GM13976 (cell line): Measurements from ENCODE around the gene RPL4.

Experiments
- DNase-seq: peaks from one replicate; pipeline ENCODE4 v3.0.0; 2012; ENCODE audit warnings: low spot score
- in situ Hi-C: fragments of 300-500 bp; cut with MboI; formaldehyde crosslinking; loops from one replicate; pipeline ENCODE4 v1.12.0; 2022; ENCODE audit warnings: low sequenced_read_pairs, mixed read lengths, inconsistent platforms; ENCODE audit not compliant: unreplicated experiment
- TF ChIP-seq, protein P1 (sequence below): IDR thresholded peaks from 2 replicates; pipeline ENCODE4 v1.5.1; 2012; ENCODE audit warnings: borderline replicate concordance, mild to moderate bottlenecking; ENCODE audit not compliant: insufficient read depth; ENCODE audit errors: extremely low read depth, missing control alignments, control extremely low read depth

The RPL4 gene

DNA sequence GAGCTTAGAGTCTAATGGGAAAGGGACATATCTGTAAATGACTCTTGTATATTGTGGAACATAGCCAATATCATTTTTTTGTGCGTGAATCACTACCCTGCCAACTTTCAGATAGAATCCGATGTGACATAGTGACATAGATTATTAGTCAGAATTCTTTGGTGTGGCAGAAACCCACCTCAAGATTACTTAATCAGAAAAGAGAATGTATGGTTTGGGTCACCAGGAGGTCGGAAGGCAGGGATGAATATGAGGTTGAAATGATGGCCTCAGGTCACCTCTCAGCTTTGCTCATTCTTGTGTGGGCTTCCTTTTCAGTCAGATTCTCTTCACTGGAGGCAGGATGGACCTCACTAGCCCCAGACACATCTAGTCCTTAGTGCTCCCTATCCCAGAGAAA is 48.4 kb downstream of the RPL4 start:
- no peak for DNase-seq
- in situ Hi-C loops: no loop called here
- TF ChIP-seq, protein P1, sequence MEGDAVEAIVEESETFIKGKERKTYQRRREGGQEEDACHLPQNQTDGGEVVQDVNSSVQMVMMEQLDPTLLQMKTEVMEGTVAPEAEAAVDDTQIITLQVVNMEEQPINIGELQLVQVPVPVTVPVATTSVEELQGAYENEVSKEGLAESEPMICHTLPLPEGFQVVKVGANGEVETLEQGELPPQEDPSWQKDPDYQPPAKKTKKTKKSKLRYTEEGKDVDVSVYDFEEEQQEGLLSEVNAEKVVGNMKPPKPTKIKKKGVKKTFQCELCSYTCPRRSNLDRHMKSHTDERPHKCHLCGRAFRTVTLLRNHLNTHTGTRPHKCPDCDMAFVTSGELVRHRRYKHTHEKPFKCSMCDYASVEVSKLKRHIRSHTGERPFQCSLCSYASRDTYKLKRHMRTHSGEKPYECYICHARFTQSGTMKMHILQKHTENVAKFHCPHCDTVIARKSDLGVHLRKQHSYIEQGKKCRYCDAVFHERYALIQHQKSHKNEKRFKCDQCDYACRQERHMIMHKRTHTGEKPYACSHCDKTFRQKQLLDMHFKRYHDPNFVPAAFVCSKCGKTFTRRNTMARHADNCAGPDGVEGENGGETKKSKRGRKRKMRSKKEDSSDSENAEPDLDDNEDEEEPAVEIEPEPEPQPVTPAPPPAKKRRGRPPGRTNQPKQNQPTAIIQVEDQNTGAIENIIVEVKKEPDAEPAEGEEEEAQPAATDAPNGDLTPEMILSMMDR: no peak

DNA sequence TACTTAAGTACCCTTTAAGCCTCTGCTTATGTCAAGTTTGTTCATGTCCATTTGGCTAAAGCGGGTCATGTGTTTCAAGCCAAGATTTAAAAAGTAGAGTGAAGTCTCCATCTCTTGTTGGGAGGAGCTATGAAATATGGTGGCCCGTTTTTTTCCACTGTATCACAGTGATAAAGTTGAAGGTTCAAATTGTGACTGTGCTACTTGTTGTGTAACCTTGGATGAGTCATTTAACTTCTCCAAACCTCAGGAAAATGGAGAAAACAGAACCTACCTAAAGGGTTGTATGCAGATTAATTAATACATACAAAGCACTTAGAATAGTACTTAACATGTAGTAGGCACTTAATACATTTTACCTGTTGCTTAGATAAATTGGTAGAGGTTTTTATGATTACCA is 50.5 kb downstream of the RPL4 start:
- TF ChIP-seq, protein P1: no peak
- DNase-seq: no peak
- in situ Hi-C loops: no loop called here

DNA sequence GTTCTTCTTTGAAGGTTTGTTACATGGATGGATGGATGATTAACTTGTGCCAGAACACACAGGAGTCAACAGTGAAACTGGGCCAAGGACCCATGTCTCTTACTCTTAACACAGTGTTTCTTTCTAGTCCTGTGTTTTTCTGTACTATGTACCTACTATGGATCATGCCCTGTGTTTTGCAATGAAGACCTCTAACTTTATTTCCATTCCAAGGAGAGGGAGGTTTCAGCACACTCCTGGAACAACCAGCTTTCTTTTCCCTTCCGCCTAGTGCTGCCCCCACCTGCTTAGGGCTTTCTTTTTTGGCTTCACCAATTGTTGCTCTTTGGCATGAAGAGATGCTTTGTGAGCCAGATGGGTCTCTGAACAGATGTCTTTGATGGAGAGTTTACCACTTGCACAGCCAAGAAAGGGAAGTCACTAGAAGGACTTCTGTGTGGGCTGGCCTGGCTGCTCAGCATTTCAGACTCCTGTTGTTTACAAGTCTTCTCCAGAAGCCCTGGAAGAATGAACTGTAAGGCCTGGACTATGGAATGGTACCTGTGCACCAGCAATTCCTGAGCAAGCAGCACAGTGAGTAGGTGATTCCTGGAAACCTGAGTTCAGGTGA is 51.6 kb downstream of the RPL4 start:
- TF ChIP-seq, protein P1: no peak
- DNase-seq: no peak
- in situ Hi-C loops: no loop called here

DNA sequence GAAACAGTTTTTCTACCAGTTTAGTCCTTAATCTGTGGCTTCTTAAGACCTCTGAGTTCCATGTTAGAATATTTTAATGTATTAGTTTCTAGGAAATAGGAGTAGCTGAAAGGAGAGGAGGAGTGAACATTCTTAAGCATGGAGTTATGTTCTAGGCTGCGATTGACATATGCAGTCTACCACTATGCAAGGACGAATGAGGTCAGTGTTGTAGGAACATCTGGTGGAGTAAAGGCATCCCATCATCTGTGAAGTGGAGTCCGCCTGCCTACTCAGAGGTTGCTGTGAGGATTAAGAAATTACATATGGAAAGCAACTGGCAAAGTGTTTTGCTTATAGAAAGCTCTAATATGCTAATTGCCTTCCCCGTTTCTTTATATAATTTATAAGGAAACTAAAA is 52.2 kb downstream of the RPL4 start:
- no peak for DNase-seq
- in situ Hi-C loops: no loop called here
- TF ChIP-seq, protein P1: no peak
